ENCODE data around the gene ZSWIM6.

The ZSWIM6 gene

GRCh38 chr5:61431923-61432620 lies 100.0 kb downstream of the ZSWIM6 start:
- H3K36me3 ChIP-seq (ENCODE audit: insufficient read depth, low read length): peaks cover 47% of the 10 kb centered on the region
- H3K9me3 ChIP-seq (ENCODE audit: low read depth, low read length): no peaks in the 10 kb centered on the region; the same call in 1 of the 2 replicates
- no peak for DNase-seq (ENCODE audit: low read depth, low spot score)
- TF ChIP-seq EZH2 (IDR thresholded peaks at IDR 0.05): no peak
- TF ChIP-seq POLR2AphosphoS5 (IDR thresholded peaks at IDR 0.05; ENCODE audit: borderline replicate concordance, low read depth, low read length): no peak
- no peak for TF ChIP-seq FOXP2 (optimal IDR thresholded peaks at IDR 0.05; ENCODE audit: control extremely low read depth, extremely low read length, insufficient read depth)
- peak overlapping the region; percentile 20; the same call in 1 of the 2 replicates for H3K27ac ChIP-seq
- no peak overlapping the region for H3K9ac ChIP-seq (ENCODE audit: insufficient read length)
- no peak overlapping the region for H3K4me3 ChIP-seq

GRCh38 chr5:61435368-61435767 lies 103.3 kb downstream of the ZSWIM6 start:
- no peak overlapping the region for H3K4me3 ChIP-seq
- no peak for DNase-seq (ENCODE audit: low read depth, low spot score)
- no peak overlapping the region for H3K9ac ChIP-seq (ENCODE audit: insufficient read length)
- H3K36me3 ChIP-seq (ENCODE audit: insufficient read depth, low read length): peaks cover 48% of the 10 kb centered on the region
- TF ChIP-seq FOXP2 (optimal IDR thresholded peaks at IDR 0.05; ENCODE audit: control extremely low read depth, extremely low read length, insufficient read depth): no peak
- no peak for TF ChIP-seq POLR2AphosphoS5 (IDR thresholded peaks at IDR 0.05; ENCODE audit: borderline replicate concordance, low read depth, low read length)
- TF ChIP-seq EZH2 (IDR thresholded peaks at IDR 0.05): no peak
- H3K27ac ChIP-seq: no peak overlapping the region
- H3K9me3 ChIP-seq (ENCODE audit: low read depth, low read length): peaks cover 11% of the 10 kb centered on the region; the same call in 1 of the 2 replicates

GRCh38 chr5:61438298-61438970 lies 106.4 kb downstream of the ZSWIM6 start:
- Histone ChIP-seq H3K9ac (ENCODE audit: insufficient read length) (no peak overlapping the region), H3K27ac (no peak overlapping the region), H3K4me3 (no peak overlapping the region), H3K36me3 (ENCODE audit: insufficient read depth, low read length) (peaks cover 77% of the 10 kb centered on the region), H3K9me3 (ENCODE audit: low read depth, low read length) (peaks cover 14% of the 10 kb centered on the region)
- no peak for DNase-seq (ENCODE audit: low read depth, low spot score)
- TF ChIP-seq POLR2AphosphoS5 (IDR thresholded peaks at IDR 0.05; ENCODE audit: borderline replicate concordance, low read depth, low read length) (no peak), EZH2 (IDR thresholded peaks at IDR 0.05) (no peak), FOXP2 (optimal IDR thresholded peaks at IDR 0.05; ENCODE audit: control extremely low read depth, extremely low read length, insufficient read depth) (no peak)

- no peak for DNase-seq (ENCODE audit: low read depth, low spot score)
- H3K4me3 ChIP-seq: no peak overlapping the region
- peaks cover 14% of the 10 kb centered on the region for H3K9me3 ChIP-seq (ENCODE audit: low read depth, low read length)
- no peak overlapping the region for H3K27ac ChIP-seq
- H3K36me3 ChIP-seq (ENCODE audit: insufficient read depth, low read length): peaks cover 80% of the 10 kb centered on the region
- H3K9ac ChIP-seq (ENCODE audit: insufficient read length): no peak overlapping the region
- TF ChIP-seq FOXP2 (optimal IDR thresholded peaks at IDR 0.05; ENCODE audit: control extremely low read depth, extremely low read length, insufficient read depth) (no peak), POLR2AphosphoS5 (IDR thresholded peaks at IDR 0.05; ENCODE audit: borderline replicate concordance, low read depth, low read length) (no peak), EZH2 (IDR thresholded peaks at IDR 0.05) (no peak)
These were observed 108.0 kb downstream of the ZSWIM6 start for GRCh38 chr5:61440086-61440485.

- Histone ChIP-seq H3K27ac (no peak overlapping the region), H3K4me3 (no peak overlapping the region), H3K9ac (ENCODE audit: insufficient read length) (no peak overlapping the region), H3K36me3 (ENCODE audit: insufficient read depth, low read length) (peaks cover 85% of the 10 kb centered on the region), H3K9me3 (ENCODE audit: low read depth, low read length) (peaks cover 14% of the 10 kb centered on the region)
- no peak for TF ChIP-seq EZH2 (IDR thresholded peaks at IDR 0.05)
- no peak for DNase-seq (ENCODE audit: low read depth, low spot score)
These were observed 108.5 kb downstream of the ZSWIM6 start for GRCh38 chr5:61440596-61440995.

- Histone ChIP-seq H3K36me3 (ENCODE audit: insufficient read depth, low read length) (peaks cover 91% of the 10 kb centered on the region), H3K27ac (no peak overlapping the region), H3K9ac (ENCODE audit: insufficient read length) (no peak overlapping the region), H3K4me3 (no peak overlapping the region), H3K9me3 (ENCODE audit: low read depth, low read length) (peaks cover 14% of the 10 kb centered on the region)
- no peak for DNase-seq (ENCODE audit: low read depth, low spot score)
- TF ChIP-seq POLR2AphosphoS5 (IDR thresholded peaks at IDR 0.05; ENCODE audit: borderline replicate concordance, low read depth, low read length) (no peak), FOXP2 (optimal IDR thresholded peaks at IDR 0.05; ENCODE audit: control extremely low read depth, extremely low read length, insufficient read depth) (no peak), EZH2 (IDR thresholded peaks at IDR 0.05) (no peak)
These were observed 109.7 kb downstream of the ZSWIM6 start for GRCh38 chr5:61441742-61442141.

- H3K4me3 ChIP-seq: no peak overlapping the region
- H3K9me3 ChIP-seq (ENCODE audit: low read depth, low read length): peaks cover 11% of the 10 kb centered on the region; the same call in 1 of the 2 replicates
- peaks cover 52% of the 10 kb centered on the region for H3K36me3 ChIP-seq (ENCODE audit: insufficient read depth, low read length)
- TF ChIP-seq POLR2AphosphoS5 (IDR thresholded peaks at IDR 0.05; ENCODE audit: borderline replicate concordance, low read depth, low read length) (no peak), EZH2 (IDR thresholded peaks at IDR 0.05) (no peak)
- no peak overlapping the region for H3K9ac ChIP-seq (ENCODE audit: insufficient read length)
- DNase-seq (ENCODE audit: low read depth, low spot score): no peak
- no peak overlapping the region for H3K27ac ChIP-seq
These were observed 115.9 kb downstream of the ZSWIM6 start for GRCh38 chr5:61447780-61448495.

GRCh38 chr5:61449804-61450492 lies 117.9 kb downstream of the ZSWIM6 start:
- H3K4me3 ChIP-seq: no peak overlapping the region
- no peak overlapping the region for H3K9ac ChIP-seq (ENCODE audit: insufficient read length)
- H3K36me3 ChIP-seq (ENCODE audit: insufficient read depth, low read length): peaks cover 38% of the 10 kb centered on the region
- TF ChIP-seq EZH2 (IDR thresholded peaks at IDR 0.05) (no peak), POLR2AphosphoS5 (IDR thresholded peaks at IDR 0.05; ENCODE audit: borderline replicate concordance, low read depth, low read length) (no peak), FOXP2 (optimal IDR thresholded peaks at IDR 0.05; ENCODE audit: control extremely low read depth, extremely low read length, insufficient read depth) (no peak)
- no peak for DNase-seq (ENCODE audit: low read depth, low spot score)
- H3K9me3 ChIP-seq (ENCODE audit: low read depth, low read length): peaks cover 11% of the 10 kb centered on the region; the same call in 1 of the 2 replicates
- peak overlapping the region; percentile 74 for H3K27ac ChIP-seq

Measured in SK-N-MC (cell line).